Ovary (tissue), 3 donors: Measurements from ENCODE around the gene GALNT17.

Experiments
- CTCF ChIP-seq, 3 donors: fragments of 450-650 bp in 2 of 3; fragments of 200-600 bp in 1 of 3; IDR thresholded peaks; one replicate each; pipeline versions ENCODE4 v1.5.1 to v1.8.0; 2016 to 2022; ENCODE audit warnings: antibody characterized with exemption in 3 of 3, mild to moderate bottlenecking in 1 of 3
- EP300 ChIP-seq: sonication (generic); formaldehyde crosslinking; IDR thresholded peaks from one replicate; pipeline ENCODE4 v1.6.1; 2017; ENCODE audit warnings: antibody characterized with exemption
- POLR2A ChIP-seq: fragments of 450-650 bp; IDR thresholded peaks from one replicate; pipeline ENCODE4 v1.6.1; 2017; ENCODE audit warnings: antibody characterized with exemption, mild to moderate bottlenecking, moderate library complexity
- donor health status: DM: no; HTN: no; CAD: no.

GRCh38 chr7:71414490-71414889 is 282.5 kb downstream of the GALNT17 start:
- no peak for TF ChIP-seq CTCF (IDR thresholded peaks at IDR 0.05)
- no peak for TF ChIP-seq POLR2A
- TF ChIP-seq EP300 = no peak
